Activated naive CD4-positive, alpha-beta T cell treated with anti-CD3 and anti-CD28 coated beads, Interleukin-2, amount 10 ng/mL, durations not matched to agents 7 days and 5 days (primary cell): ENCODE measurements around the gene SYPL1.

Source experiments
- CTCF ChIA-PET: fragments of 350-600 bp; sonication (Branson Sonifier 250); formaldehyde crosslinking; loops from one replicate; lab custom pipeline; 2021; ENCODE audit warnings: antibody characterized with exemption; lab: Charles Lee
- DNase-seq: peaks from one replicate; pipeline ENCODE4 v3.0.0-alpha.2; 2020
- H3K27ac Mint-ChIP-seq: one replicate; pipeline ENCODE4 v1.8.0; 2021; ENCODE audit warnings: mild to moderate bottlenecking, moderate library complexity, mixed read lengths
- H3K27me3 Mint-ChIP-seq: one replicate; pipeline ENCODE4 v1.8.0; 2021; ENCODE audit warnings: mild to moderate bottlenecking, mixed read lengths
- H3K36me3 Mint-ChIP-seq: one replicate; pipeline ENCODE4 v1.8.0; 2021; ENCODE audit warnings: mixed read lengths
- H3K4me1 Mint-ChIP-seq: one replicate; pipeline ENCODE4 v1.8.0; 2021; ENCODE audit warnings: mixed read lengths
- H3K4me3 Mint-ChIP-seq: one replicate; pipeline ENCODE4 v1.8.0; 2021; ENCODE audit warnings: mild to moderate bottlenecking, moderate library complexity, mixed read lengths
- H3K9me3 Mint-ChIP-seq: one replicate; pipeline ENCODE4 v1.8.0; 2021; ENCODE audit warnings: mixed read lengths

Gene SYPL1

GRCh38 chr7:106094780-106095179, 17.3 kb downstream of the SYPL1 start:
- Mint-ChIP-seq H3K4me1 (peaks cover 10% of the 10 kb centered on the region), H3K27ac (no peak overlapping the region)

GRCh38 chr7:106092204-106092603, 19.9 kb downstream of the SYPL1 start:
- CTCF ChIA-PET, result interaction anchor here (1.0 to 1.5 kb wide), 3 partner anchors 10 to 62 kb away, joined by 3 to 6 read pairs (median 5); no protein-coding TSS in a partner anchor
- peaks cover 47% of the 10 kb centered on the region for H3K36me3 Mint-ChIP-seq
- no peak for DNase-seq
- H3K27ac Mint-ChIP-seq, result no peak overlapping the region
- H3K27me3 Mint-ChIP-seq, result no peaks in the 10 kb centered on the region
- no peak overlapping the region for H3K4me3 Mint-ChIP-seq
- H3K9me3 Mint-ChIP-seq, result no peaks in the 10 kb centered on the region
- H3K4me1 Mint-ChIP-seq, result no peaks in the 10 kb centered on the region

More at GRCh38 chr7:106094780-106095179, 17.3 kb downstream of the SYPL1 start:
- CTCF ChIA-PET, result interaction anchor here (0.7 to 1.9 kb wide), 3 partner anchors 9 to 37 kb away, joined by 3 to 4 read pairs (median 3); no protein-coding TSS in a partner anchor
- no peak for DNase-seq
- Mint-ChIP-seq H3K27me3 (no peaks in the 10 kb centered on the region), H3K9me3 (no peaks in the 10 kb centered on the region), H3K36me3 (peaks cover 37% of the 10 kb centered on the region), H3K4me3 (no peak overlapping the region)

GRCh38 chr7:106089647-106090046, 22.5 kb downstream of the SYPL1 start:
- no peaks in the 10 kb centered on the region for H3K4me1 Mint-ChIP-seq
- DNase-seq, result no peak
- H3K36me3 Mint-ChIP-seq, result peaks cover 46% of the 10 kb centered on the region
- no peaks in the 10 kb centered on the region for H3K27me3 Mint-ChIP-seq
- no peak overlapping the region for H3K27ac Mint-ChIP-seq
- CTCF ChIA-PET, result no interaction called here
- H3K4me3 Mint-ChIP-seq, result no peak overlapping the region
- H3K9me3 Mint-ChIP-seq, result no peaks in the 10 kb centered on the region

GRCh38 chr7:106088014-106088413, 24.1 kb downstream of the SYPL1 start:
- CTCF ChIA-PET, result no interaction called here
- Mint-ChIP-seq H3K36me3 (peaks cover 41% of the 10 kb centered on the region), H3K27ac (no peak overlapping the region), H3K4me3 (no peak overlapping the region), H3K9me3 (no peaks in the 10 kb centered on the region), H3K27me3 (no peaks in the 10 kb centered on the region), H3K4me1 (peaks cover 8% of the 10 kb centered on the region)
- DNase-seq, result no peak

GRCh38 chr7:106086062-106086461, 26.1 kb downstream of the SYPL1 start:
- Mint-ChIP-seq H3K4me1 (peaks cover 8% of the 10 kb centered on the region), H3K27ac (no peak overlapping the region), H3K36me3 (peaks cover 30% of the 10 kb centered on the region), H3K4me3 (no peak overlapping the region), H3K27me3 (no peaks in the 10 kb centered on the region), H3K9me3 (no peaks in the 10 kb centered on the region)
- no peak for DNase-seq
- CTCF ChIA-PET, result interaction anchor here (1.8 kb wide), 1 partner anchor 28 kb away, joined by 6 read pairs; no protein-coding TSS in a partner anchor

GRCh38 chr7:106085015-106085414, 27.1 kb downstream of the SYPL1 start:
- Mint-ChIP-seq H3K27ac (no peak overlapping the region), H3K4me3 (no peak overlapping the region), H3K27me3 (no peaks in the 10 kb centered on the region), H3K4me1 (peaks cover 8% of the 10 kb centered on the region), H3K36me3 (peaks cover 24% of the 10 kb centered on the region), H3K9me3 (no peaks in the 10 kb centered on the region)
- CTCF ChIA-PET, result interaction anchor here (1.8 kb wide), 1 partner anchor 27 kb away, joined by 6 read pairs; no protein-coding TSS in a partner anchor
- DNase-seq, result no peak

- CTCF ChIA-PET, result no interaction called here
- H3K4me3 Mint-ChIP-seq, result no peak overlapping the region
- peaks cover 8% of the 10 kb centered on the region for H3K4me1 Mint-ChIP-seq
- H3K27me3 Mint-ChIP-seq, result no peaks in the 10 kb centered on the region
- no peak for DNase-seq
- peaks cover 14% of the 10 kb centered on the region for H3K36me3 Mint-ChIP-seq
- H3K9me3 Mint-ChIP-seq, result no peaks in the 10 kb centered on the region
- H3K27ac Mint-ChIP-seq, result no peak overlapping the region
Measured at GRCh38 chr7:106083717-106084116, 28.4 kb downstream of the SYPL1 start.

- H3K27me3 Mint-ChIP-seq, result no peaks in the 10 kb centered on the region
- H3K4me3 Mint-ChIP-seq, result no peak overlapping the region
- no peaks in the 10 kb centered on the region for H3K9me3 Mint-ChIP-seq
- H3K4me1 Mint-ChIP-seq, result peaks cover 10% of the 10 kb centered on the region
- no peak overlapping the region for H3K27ac Mint-ChIP-seq
- no peak for DNase-seq
- H3K36me3 Mint-ChIP-seq, result peaks cover 6% of the 10 kb centered on the region
- CTCF ChIA-PET, result interaction anchor here (1.8 kb wide), 1 partner anchor 72 kb away, joined by 4 read pairs; no protein-coding TSS in a partner anchor
Measured at GRCh38 chr7:106082087-106082854, 29.8 kb downstream of the SYPL1 start.

- peaks cover 17% of the 10 kb centered on the region for H3K4me1 Mint-ChIP-seq
- H3K36me3 Mint-ChIP-seq, result no peaks in the 10 kb centered on the region
- H3K9me3 Mint-ChIP-seq, result no peaks in the 10 kb centered on the region
- no peak overlapping the region for H3K4me3 Mint-ChIP-seq
- no peaks in the 10 kb centered on the region for H3K27me3 Mint-ChIP-seq
- H3K27ac Mint-ChIP-seq, result no peak overlapping the region
- no peak for DNase-seq
- CTCF ChIA-PET, result interaction anchor here (1.4 to 1.8 kb wide), 2 partner anchors 12 to 73 kb away, joined by 4 to 6 read pairs; no protein-coding TSS in a partner anchor
Measured at GRCh38 chr7:106080300-106080987, 31.7 kb downstream of the SYPL1 start.

GRCh38 chr7:106076537-106076936, 35.6 kb downstream of the SYPL1 start:
- no peak overlapping the region for H3K4me3 Mint-ChIP-seq
- CTCF ChIA-PET, result interaction anchor here (1.1 kb wide), 1 partner anchor 19 kb away, joined by 3 read pairs; no protein-coding TSS in a partner anchor
- H3K27ac Mint-ChIP-seq, result no peak overlapping the region
- no peaks in the 10 kb centered on the region for H3K9me3 Mint-ChIP-seq
- no peak for DNase-seq
- H3K36me3 Mint-ChIP-seq, result peaks cover 1% of the 10 kb centered on the region
- peaks cover 42% of the 10 kb centered on the region for H3K4me1 Mint-ChIP-seq
- H3K27me3 Mint-ChIP-seq, result no peaks in the 10 kb centered on the region

GRCh38 chr7:106075937-106076336, 36.2 kb downstream of the SYPL1 start:
- Mint-ChIP-seq H3K36me3 (peaks cover 1% of the 10 kb centered on the region), H3K27me3 (no peaks in the 10 kb centered on the region), H3K4me3 (no peak overlapping the region), H3K4me1 (peaks cover 48% of the 10 kb centered on the region), H3K9me3 (no peaks in the 10 kb centered on the region), H3K27ac (no peak overlapping the region)
- CTCF ChIA-PET, result no interaction called here
- no peak for DNase-seq

GRCh38 chr7:106074257-106074656, 37.9 kb downstream of the SYPL1 start:
- CTCF ChIA-PET, result interaction anchor here (1.4 to 1.7 kb wide), 2 partner anchors 13 to 52 kb away, joined by 4 read pairs; no protein-coding TSS in a partner anchor
- H3K27me3 Mint-ChIP-seq, result no peaks in the 10 kb centered on the region
- peaks cover 62% of the 10 kb centered on the region for H3K4me1 Mint-ChIP-seq
- peak overlapping the region; percentile 63 for H3K27ac Mint-ChIP-seq
- no peaks in the 10 kb centered on the region for H3K9me3 Mint-ChIP-seq
- no peak overlapping the region for H3K4me3 Mint-ChIP-seq
- peaks cover 1% of the 10 kb centered on the region for H3K36me3 Mint-ChIP-seq
- no peak for DNase-seq

GRCh38 chr7:106073701-106074100, 38.4 kb downstream of the SYPL1 start:
- CTCF ChIA-PET, result interaction anchor here (2.0 kb wide), 1 partner anchor 16 kb away, joined by 9 read pairs; no protein-coding TSS in a partner anchor
- peak overlapping the region; percentile 60 for H3K27ac Mint-ChIP-seq
- peaks cover 64% of the 10 kb centered on the region for H3K4me1 Mint-ChIP-seq

GRCh38 chr7:106072715-106073091, 39.4 kb downstream of the SYPL1 start:
- no peak overlapping the region for H3K4me3 Mint-ChIP-seq
- no peaks in the 10 kb centered on the region for H3K9me3 Mint-ChIP-seq
- H3K27ac Mint-ChIP-seq, result peak overlapping the region; percentile 99
- peaks cover 1% of the 10 kb centered on the region for H3K36me3 Mint-ChIP-seq
- CTCF ChIA-PET, result interaction anchor here (0.8 to 2.0 kb wide), 3 partner anchors 15 to 104 kb away, joined by 3 to 9 read pairs (median 4); no protein-coding TSS in a partner anchor
- peaks cover 64% of the 10 kb centered on the region for H3K4me1 Mint-ChIP-seq
- H3K27me3 Mint-ChIP-seq, result no peaks in the 10 kb centered on the region
- DNase-seq, result no peak

More at GRCh38 chr7:106073701-106074100, 38.4 kb downstream of the SYPL1 start:
- Mint-ChIP-seq H3K36me3 (peaks cover 1% of the 10 kb centered on the region), H3K4me3 (no peak overlapping the region), H3K9me3 (no peaks in the 10 kb centered on the region), H3K27me3 (no peaks in the 10 kb centered on the region)
- DNase-seq, result no peak
